Liver (tissue), 9 donors: ENCODE data around the gene VASH1. TPM values are rescaled to one million over a fixed set of nuclear protein-coding genes. Genes with fewer than 3 reads are reported as not detected.

Experiments used
- DNase-seq: peaks from one replicate; pipeline ENCODE4 v3.0.0-alpha.2; 2017; ENCODE audit warnings: low spot score
- H3K27ac ChIP-seq, 2 donors: one replicate each; pipeline ENCODE4 v1.7.0; 2013; ENCODE audit warnings: inconsistent platforms in 2 of 2, low read length in 2 of 2, control low read depth in 1 of 2, low read depth in 1 of 2, mild to moderate bottlenecking in 1 of 2
- H3K27me3 ChIP-seq, 4 donors: one replicate each; pipeline versions ENCODE4 v1.6.1 to v1.7.0; 2013; ENCODE audit warnings: low read length in 3 of 4, inconsistent platforms in 1 of 4, mild to moderate bottlenecking in 1 of 4, moderate library complexity in 1 of 4; ENCODE audit not compliant: control insufficient read depth in 4 of 4, insufficient read depth in 4 of 4
- H3K36me3 ChIP-seq, 4 donors: one replicate each; pipeline versions ENCODE4 v1.6.1 to v1.7.0; 2013; ENCODE audit warnings: low read length in 3 of 4, mild to moderate bottlenecking in 3 of 4, low read depth in 1 of 4, moderate library complexity in 1 of 4; ENCODE audit not compliant: control insufficient read depth in 4 of 4, insufficient read depth in 3 of 4
- H3K4me1 ChIP-seq, 4 donors: one replicate each; pipeline versions ENCODE4 v1.6.1 to v1.7.0; 2013; ENCODE audit warnings: low read length in 3 of 4, mild to moderate bottlenecking in 3 of 4, moderate library complexity in 1 of 4; ENCODE audit not compliant: control insufficient read depth in 4 of 4, insufficient read depth in 4 of 4
- H3K4me3 ChIP-seq, 3 donors: one replicate each; pipeline versions ENCODE4 v1.6.1 to v1.7.0; 2013; ENCODE audit warnings: low read length in 3 of 3, control low read depth in 1 of 3, low read depth in 1 of 3, mild to moderate bottlenecking in 1 of 3
- H3K9ac ChIP-seq, 2 donors: one replicate each; pipeline ENCODE4 v1.7.0; 2013; ENCODE audit warnings: low read length in 2 of 2, mild to moderate bottlenecking in 2 of 2, moderate library complexity in 2 of 2, control low read depth in 1 of 2, low read depth in 1 of 2
- H3K9me3 ChIP-seq, 4 donors: one replicate each; pipeline versions ENCODE4 v1.6.1 to v1.7.0; 2013; ENCODE audit warnings: low read length in 3 of 4; ENCODE audit not compliant: control insufficient read depth in 4 of 4
- EGR1 ChIP-seq, 2 donors: IDR thresholded peaks; 2 replicates each; pipeline ENCODE4 v1.6.1; 2016 to 2018; ENCODE audit warnings: antibody characterized with exemption in 2 of 2, low read depth in 2 of 2
- FOXA1 ChIP-seq: IDR thresholded peaks from 2 replicates; pipeline ENCODE4 v1.6.1; 2016; ENCODE audit warnings: antibody characterized with exemption
- GABPA ChIP-seq, 2 donors: IDR thresholded peaks in 1 of 2; conservative IDR thresholded peaks in 1 of 2; 2 replicates each; pipeline ENCODE4 v1.6.1; 2016; ENCODE audit warnings: antibody characterized with exemption in 2 of 2, mild to moderate bottlenecking in 1 of 2, moderate library complexity in 1 of 2
- JUND ChIP-seq, 2 donors: IDR thresholded peaks; 2 replicates each; pipeline ENCODE4 v1.6.1; 2016; ENCODE audit warnings: antibody characterized with exemption in 2 of 2
- MAX ChIP-seq: IDR thresholded peaks from 2 replicates; pipeline ENCODE4 v1.6.1; 2016; ENCODE audit warnings: antibody characterized with exemption
- NR2F2 ChIP-seq: IDR thresholded peaks from 2 replicates; pipeline ENCODE4 v1.6.1; 2016; ENCODE audit warnings: antibody characterized with exemption
- RAD21 ChIP-seq, 2 donors: IDR thresholded peaks; 2 replicates each; pipeline ENCODE4 v1.6.1; 2016; ENCODE audit warnings: antibody characterized with exemption in 2 of 2, mild to moderate bottlenecking in 2 of 2
- RXRA ChIP-seq, 2 donors: IDR thresholded peaks; 2 replicates each; pipeline ENCODE4 v1.6.1; 2017 to 2018; ENCODE audit warnings: antibody characterized with exemption in 2 of 2, mild to moderate bottlenecking in 1 of 2
- SP1 ChIP-seq: IDR thresholded peaks from 2 replicates; pipeline ENCODE4 v1.6.1; 2018; ENCODE audit warnings: antibody characterized with exemption, mild to moderate bottlenecking
- TAF1 ChIP-seq: conservative IDR thresholded peaks from 2 replicates; pipeline ENCODE4 v1.6.1; 2016; ENCODE audit warnings: antibody characterized with exemption, mild to moderate bottlenecking
- YY1 ChIP-seq: IDR thresholded peaks from 2 replicates; pipeline ENCODE4 v1.6.1; 2016; ENCODE audit warnings: antibody characterized with exemption, mild to moderate bottlenecking
- ZBTB33 ChIP-seq: IDR thresholded peaks from 2 replicates; pipeline ENCODE4 v1.6.1; 2016; ENCODE audit warnings: antibody characterized with exemption
- WGBS: extraction: QIAGEN DNeasy Blood & Tissue Kit; methylation state at CpG from one replicate; pipeline ENCODE4 v1.1.7; 2013; 5-methylcytosine and 5-hydroxymethylcytosine counted together
- polyA plus RNA-seq, 2 donors: library from polyadenylated mRNA; stranded (reverse) in 1 of 2; unstranded in 1 of 2; fragments of 200-250 nt in 1 of 2; fragments of >200 nt in 1 of 2; fragmentation: Nextera tagmentation in 1 of 2; extraction: Ambion mirVana in 1 of 2; gene quantifications; one replicate each; pipeline versions ENCODE4 v1.2.1 to v1.2.3, GENCODE V29; 2013 to 2015
- total RNA-seq, 2 donors: library from RNA; depleted of rRNA; stranded (reverse); fragments of >200 nt; gene quantifications; one replicate each; pipeline ENCODE4 v1.2.3, GENCODE V29; 2014
- TF ChIP-seq, protein P1 (sequence below): IDR thresholded peaks from 2 replicates; pipeline ENCODE4 v1.6.1; 2016; ENCODE audit warnings: antibody characterized with exemption
- TF ChIP-seq, protein P2 (sequence below): IDR thresholded peaks from 2 replicates; pipeline ENCODE4 v1.6.1; 2016; ENCODE audit warnings: antibody characterized with exemption, mild to moderate bottlenecking
- donor health status: healthy.
- donor health status: healthy.
- donor health status: healthy.
- donor health status: healthy.
- donor health status: healthy.

VASH1 gene
- total and polyA plus RNA-seq, 4 donors = 0.94 to 5.9 (median 4.3) TPM

- DNase-seq = peak; percentile 10
- Histone ChIP-seq H3K9me3 (no peaks in the 10 kb centered on the region), H3K4me3 (no peak overlapping the region), H3K27me3 (no peaks in the 10 kb centered on the region), H3K27ac (no peak overlapping the region), H3K4me1 (peaks cover 0 to 4% (median under 1%) of the 10 kb centered on the region in 4 donors), H3K9ac (no peak overlapping the region), H3K36me3 (no peaks in the 10 kb centered on the region)
- TF ChIP-seq YY1 = no peak
- TF ChIP-seq GABPA (IDR thresholded peaks at IDR 0.05 in 1 of 2, conservative IDR thresholded peaks at IDR 0.05 in 1 of 2) = no peak
- TF ChIP-seq, protein P1, sequence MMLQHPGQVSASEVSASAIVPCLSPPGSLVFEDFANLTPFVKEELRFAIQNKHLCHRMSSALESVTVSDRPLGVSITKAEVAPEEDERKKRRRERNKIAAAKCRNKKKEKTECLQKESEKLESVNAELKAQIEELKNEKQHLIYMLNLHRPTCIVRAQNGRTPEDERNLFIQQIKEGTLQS = no peak
- no peak for TF ChIP-seq SP1
- TF ChIP-seq FOXA1 = no peak
- TF ChIP-seq TAF1 = no peak
- TF ChIP-seq ZBTB33 = no peak
- TF ChIP-seq RAD21 (IDR thresholded peaks at IDR 0.05) = no peak
- TF ChIP-seq, protein P2, sequence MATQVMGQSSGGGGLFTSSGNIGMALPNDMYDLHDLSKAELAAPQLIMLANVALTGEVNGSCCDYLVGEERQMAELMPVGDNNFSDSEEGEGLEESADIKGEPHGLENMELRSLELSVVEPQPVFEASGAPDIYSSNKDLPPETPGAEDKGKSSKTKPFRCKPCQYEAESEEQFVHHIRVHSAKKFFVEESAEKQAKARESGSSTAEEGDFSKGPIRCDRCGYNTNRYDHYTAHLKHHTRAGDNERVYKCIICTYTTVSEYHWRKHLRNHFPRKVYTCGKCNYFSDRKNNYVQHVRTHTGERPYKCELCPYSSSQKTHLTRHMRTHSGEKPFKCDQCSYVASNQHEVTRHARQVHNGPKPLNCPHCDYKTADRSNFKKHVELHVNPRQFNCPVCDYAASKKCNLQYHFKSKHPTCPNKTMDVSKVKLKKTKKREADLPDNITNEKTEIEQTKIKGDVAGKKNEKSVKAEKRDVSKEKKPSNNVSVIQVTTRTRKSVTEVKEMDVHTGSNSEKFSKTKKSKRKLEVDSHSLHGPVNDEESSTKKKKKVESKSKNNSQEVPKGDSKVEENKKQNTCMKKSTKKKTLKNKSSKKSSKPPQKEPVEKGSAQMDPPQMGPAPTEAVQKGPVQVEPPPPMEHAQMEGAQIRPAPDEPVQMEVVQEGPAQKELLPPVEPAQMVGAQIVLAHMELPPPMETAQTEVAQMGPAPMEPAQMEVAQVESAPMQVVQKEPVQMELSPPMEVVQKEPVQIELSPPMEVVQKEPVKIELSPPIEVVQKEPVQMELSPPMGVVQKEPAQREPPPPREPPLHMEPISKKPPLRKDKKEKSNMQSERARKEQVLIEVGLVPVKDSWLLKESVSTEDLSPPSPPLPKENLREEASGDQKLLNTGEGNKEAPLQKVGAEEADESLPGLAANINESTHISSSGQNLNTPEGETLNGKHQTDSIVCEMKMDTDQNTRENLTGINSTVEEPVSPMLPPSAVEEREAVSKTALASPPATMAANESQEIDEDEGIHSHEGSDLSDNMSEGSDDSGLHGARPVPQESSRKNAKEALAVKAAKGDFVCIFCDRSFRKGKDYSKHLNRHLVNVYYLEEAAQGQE = no peak
- no peak for TF ChIP-seq EGR1 (IDR thresholded peaks at IDR 0.05; ENCODE audit: low read depth in 2 of 2)
- no peak for TF ChIP-seq RXRA (IDR thresholded peaks at IDR 0.05)
- no peak for TF ChIP-seq JUND (IDR thresholded peaks at IDR 0.05)
- no peak for TF ChIP-seq NR2F2
- no peak for TF ChIP-seq MAX
- WGBS = 80% methylated on average over 9 of the region's 9 CpGs
Observed at GRCh38 chr14:76755610-76756370, 5.5 kb upstream of the VASH1 start.

DNA sequence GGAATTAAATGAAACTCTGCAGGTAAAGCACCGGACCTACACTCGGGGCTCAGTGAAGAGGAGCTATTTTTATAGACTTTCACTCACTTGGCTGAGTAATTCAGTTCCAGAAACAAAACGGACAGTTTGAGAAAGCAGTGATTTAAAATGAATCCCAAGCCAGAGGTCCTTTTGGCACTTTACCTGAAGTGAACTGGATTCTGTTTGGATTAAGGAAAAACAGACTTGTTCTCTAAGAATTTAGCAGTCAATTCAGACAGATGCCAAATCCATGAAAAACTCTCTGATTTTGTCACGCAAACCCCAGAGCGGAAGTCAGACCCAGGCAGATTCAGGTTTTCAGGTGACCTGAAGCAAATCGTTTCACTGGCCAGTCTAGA lies 4.9 kb upstream of the VASH1 start:
- no peaks in the 10 kb centered on the region for H3K27me3 ChIP-seq
- H3K9ac ChIP-seq = no peak overlapping the region
- H3K4me1 ChIP-seq = peaks cover 0 to 10% (median 6%) of the 10 kb centered on the region in 4 donors
- no peak overlapping the region for H3K27ac ChIP-seq
- no peak for DNase-seq
- TF ChIP-seq YY1 (no peak), JUND (IDR thresholded peaks at IDR 0.05) (no peak)
- no peaks in the 10 kb centered on the region for H3K36me3 ChIP-seq
- WGBS = 76% methylated on average over 6 of the region's 6 CpGs
- H3K4me3 ChIP-seq = no peak overlapping the region
- H3K9me3 ChIP-seq = no peaks in the 10 kb centered on the region
